Naive thymus-derived CD8-positive, alpha-beta T cell (primary cell): ENCODE results near the gene SPACA9. TPM values are rescaled to one million over a fixed set of nuclear protein-coding genes. Genes with fewer than 3 reads are reported as not detected.

Source experiments
- ATAC-seq, 2 donors: fragments of 150-1000 bp; cut with Tn5 transposase in 1 of 2; sonication (Bioruptor Pico), chemical (Tn5 transposase) in 1 of 2; 1 replicate in 1 of 2; 2 replicates in 1 of 2; pipeline ENCODE4 v1.10.0; 2021; ENCODE audit warnings: mild to moderate bottlenecking in 2 of 2, moderate library complexity in 2 of 2
- POLR2A ChIA-PET: fragments of 350-600 bp; sonication (Branson Sonifier 250); formaldehyde crosslinking; loops from one replicate; lab custom pipeline; 2021; ENCODE audit warnings: antibody characterized with exemption; lab: Charles Lee
- DNase-seq, 10 donors: peaks; one replicate each; pipeline versions ENCODE4 v3.0.0 to v3.0.0-alpha.2; 2020 to 2022
- H3K27ac Mint-ChIP-seq, 10 donors: one replicate each; pipeline ENCODE4 v1.8.0; 2020 to 2022; ENCODE audit warnings: mild to moderate bottlenecking in 10 of 10, mixed read lengths in 10 of 10, moderate library complexity in 4 of 10, inconsistent platforms in 1 of 10
- H3K27me3 Mint-ChIP-seq, 5 donors: one replicate each; pipeline ENCODE4 v1.8.0; 2021 to 2022; ENCODE audit warnings: mixed read lengths in 5 of 5
- H3K36me3 Mint-ChIP-seq, 3 donors: one replicate each; pipeline ENCODE4 v1.8.0; 2020 to 2022; ENCODE audit warnings: mixed read lengths in 3 of 3, mild to moderate bottlenecking in 2 of 3, inconsistent platforms in 1 of 3
- H3K4me1 Mint-ChIP-seq, 4 donors: one replicate each; pipeline ENCODE4 v1.8.0; 2021 to 2022; ENCODE audit warnings: mixed read lengths in 4 of 4
- H3K4me3 Mint-ChIP-seq, 10 donors: one replicate each; pipeline ENCODE4 v1.8.0; 2020 to 2022; ENCODE audit warnings: mild to moderate bottlenecking in 10 of 10, mixed read lengths in 10 of 10, moderate library complexity in 6 of 10, inconsistent platforms in 1 of 10
- H3K9me3 Mint-ChIP-seq, 9 donors: one replicate each; pipeline ENCODE4 v1.8.0; 2020 to 2022; ENCODE audit warnings: mixed read lengths in 9 of 9, mild to moderate bottlenecking in 3 of 9, inconsistent platforms in 1 of 9, moderate library complexity in 1 of 9
- polyA plus RNA-seq, 3 donors: library from polyadenylated mRNA; unstranded; fragments of 300-500 nt; fragmentation: Illumina TruSeq; gene quantifications; one replicate each; pipeline ENCODE4 v1.2.3, GENCODE V29; 2021
- total RNA-seq, 8 experiments: library from RNA in 2 of 8; stranded (reverse) in 2 of 8; gene quantifications; one replicate each; pipeline ENCODE4 v1.2.3 and lab custom pipeline; 2021 to 2026

Gene SPACA9
- total and polyA plus RNA-seq, 5 experiments from 2014 or later: 1.9 to 3.1 (median 2.3) TPM

- H3K27ac Mint-ChIP-seq: peak overlapping the region in 9 of 10 donors; percentile 26 to 88 (median 79)
- H3K4me1 Mint-ChIP-seq: peaks cover 3 to 25% (median 17%) of the 10 kb centered on the region in 4 donors
- H3K4me3 Mint-ChIP-seq: peak overlapping the region in 9 of 10 donors; percentile 36 to 71 (median 49)
- POLR2A ChIA-PET: no interaction called here
- no peaks in the 10 kb centered on the region for H3K36me3 Mint-ChIP-seq
- no peaks in the 10 kb centered on the region for H3K9me3 Mint-ChIP-seq
- DNase-seq (peak in 2 of 10 donors; percentile 1 to 23), ATAC-seq (peak; percentile 45 to 56)
- peaks cover 0 to 2% (median 0%) of the 10 kb centered on the region in 5 donors for H3K27me3 Mint-ChIP-seq
Observed at GRCh38 chr9:132849185-132849706, 29.5 kb upstream of the SPACA9 start.

GRCh38 chr9:132853482-132853881 lies 25.2 kb upstream of the SPACA9 start:
- H3K4me1 Mint-ChIP-seq: peaks cover 9 to 28% (median 20%) of the 10 kb centered on the region in 4 donors
- H3K4me3 Mint-ChIP-seq: no peak overlapping the region
- H3K36me3 Mint-ChIP-seq: no peaks in the 10 kb centered on the region
- peaks cover 0 to 12% (median 2%) of the 10 kb centered on the region in 5 donors for H3K27me3 Mint-ChIP-seq
- POLR2A ChIA-PET: no interaction called here
- H3K9me3 Mint-ChIP-seq: no peaks in the 10 kb centered on the region
- no peak overlapping the region for H3K27ac Mint-ChIP-seq
- ATAC-seq (no peak), DNase-seq (no peak)

DNA sequence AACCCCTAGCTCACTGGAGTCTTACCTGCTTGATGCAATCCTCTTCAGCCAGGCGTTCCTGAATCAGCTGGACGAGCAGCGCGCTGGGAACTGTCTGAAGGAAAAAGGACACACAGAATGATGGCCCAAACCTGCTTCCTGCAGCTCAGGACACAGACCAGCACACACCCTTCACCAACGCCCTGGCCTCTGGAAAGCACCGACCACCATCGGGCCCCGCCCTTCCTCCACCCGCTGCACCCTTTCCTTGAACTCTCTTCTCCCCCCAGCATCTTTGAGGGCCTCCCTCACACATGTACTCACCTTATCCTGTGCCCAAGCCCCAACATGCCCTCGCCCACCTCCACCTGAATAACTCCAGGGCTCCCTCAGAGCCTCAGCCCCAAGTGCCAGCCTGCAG lies 23.9 kb upstream of the SPACA9 start:
- POLR2A ChIA-PET: no interaction called here
- Mint-ChIP-seq H3K36me3 (no peaks in the 10 kb centered on the region), H3K4me3 (no peak overlapping the region), H3K9me3 (no peaks in the 10 kb centered on the region), H3K27ac (peak overlapping the region in 1 of 10 donors; percentile 38), H3K27me3 (peaks cover 0 to 22% (median 2%) of the 10 kb centered on the region in 5 donors), H3K4me1 (peaks cover 7 to 21% (median 14%) of the 10 kb centered on the region in 4 donors)
- DNase-seq (no peak), ATAC-seq (no peak)

GRCh38 chr9:132855904-132856303 lies 22.8 kb upstream of the SPACA9 start:
- peaks cover 0 to 22% (median 2%) of the 10 kb centered on the region in 5 donors for H3K27me3 Mint-ChIP-seq
- no peaks in the 10 kb centered on the region for H3K9me3 Mint-ChIP-seq
- peaks cover 5 to 15% (median 10%) of the 10 kb centered on the region in 4 donors for H3K4me1 Mint-ChIP-seq
- no peak for DNase-seq
- ATAC-seq: no peak
- no peaks in the 10 kb centered on the region for H3K36me3 Mint-ChIP-seq
- H3K4me3 Mint-ChIP-seq: no peak overlapping the region
- H3K27ac Mint-ChIP-seq: no peak overlapping the region
- POLR2A ChIA-PET: no interaction called here

- Mint-ChIP-seq H3K9me3 (no peaks in the 10 kb centered on the region), H3K36me3 (no peaks in the 10 kb centered on the region), H3K27ac (peak overlapping the region in 1 of 10 donors; percentile 74), H3K4me1 (peaks cover 0 to 7% (median 6%) of the 10 kb centered on the region in 4 donors), H3K4me3 (no peak overlapping the region), H3K27me3 (peaks cover 0 to 22% (median 1%) of the 10 kb centered on the region in 5 donors)
- POLR2A ChIA-PET: no interaction called here
- ATAC-seq (no peak), DNase-seq (no peak)
Observed at GRCh38 chr9:132857031-132857430, 21.7 kb upstream of the SPACA9 start.

GRCh38 chr9:132857616-132858342 lies 20.9 kb upstream of the SPACA9 start:
- ATAC-seq (no peak), DNase-seq (no peak)
- Mint-ChIP-seq H3K27me3 (peaks cover 0 to 22% (median 1%) of the 10 kb centered on the region in 5 donors), H3K4me3 (no peak overlapping the region), H3K36me3 (no peaks in the 10 kb centered on the region), H3K4me1 (peaks cover 6 to 13% (median 9%) of the 10 kb centered on the region in 4 donors), H3K27ac (no peak overlapping the region), H3K9me3 (no peaks in the 10 kb centered on the region)
- POLR2A ChIA-PET: no interaction called here

GRCh38 chr9:132858751-132859150 lies 19.9 kb upstream of the SPACA9 start:
- ATAC-seq: no peak
- H3K27ac Mint-ChIP-seq: no peak overlapping the region
- H3K27me3 Mint-ChIP-seq: peaks cover 0 to 22% (median 1%) of the 10 kb centered on the region in 5 donors

DNA sequence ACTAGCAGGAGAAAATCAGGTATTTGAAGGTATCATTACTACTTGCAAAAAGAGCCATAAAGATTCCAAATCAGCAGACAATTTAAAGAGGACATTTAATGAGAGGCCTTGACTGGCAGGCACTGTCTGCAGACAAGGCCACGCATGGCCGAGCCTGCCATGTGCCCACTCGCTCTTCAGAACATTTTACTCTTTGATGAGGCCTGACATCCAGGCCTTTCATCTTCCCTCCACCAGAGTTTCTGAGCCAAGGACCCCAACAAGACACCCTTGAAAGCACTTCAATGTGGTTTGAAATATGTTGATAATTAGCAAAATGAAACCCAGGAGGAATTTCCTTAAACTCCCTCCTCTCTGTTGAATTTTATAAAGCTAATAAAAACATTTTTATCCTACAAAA lies 17.0 kb upstream of the SPACA9 start:
- no peak overlapping the region for H3K4me3 Mint-ChIP-seq
- POLR2A ChIA-PET: interaction anchor here (0.5 kb wide), 1 partner anchor 11 kb away, joined by 4 read pairs; no protein-coding TSS in a partner anchor
- no peaks in the 10 kb centered on the region for H3K9me3 Mint-ChIP-seq

More at GRCh38 chr9:132858751-132859150, 19.9 kb upstream of the SPACA9 start:
- no peaks in the 10 kb centered on the region for H3K36me3 Mint-ChIP-seq
- POLR2A ChIA-PET: no interaction called here
- no peaks in the 10 kb centered on the region for H3K9me3 Mint-ChIP-seq
- H3K4me1 Mint-ChIP-seq: peaks cover 6 to 14% (median 9%) of the 10 kb centered on the region in 4 donors
- no peak overlapping the region for H3K4me3 Mint-ChIP-seq
- no peak for DNase-seq

GRCh38 chr9:132862533-132862932 lies 16.2 kb upstream of the SPACA9 start:
- Mint-ChIP-seq H3K36me3 (no peaks in the 10 kb centered on the region), H3K9me3 (no peaks in the 10 kb centered on the region), H3K4me1 (peaks cover 0 to 7% (median 6%) of the 10 kb centered on the region in 4 donors), H3K4me3 (peak overlapping the region in 1 of 10 donors; percentile 41), H3K27me3 (peaks cover 0 to 13% (median 0%) of the 10 kb centered on the region in 5 donors), H3K27ac (peak overlapping the region in 2 of 10 donors; percentile 33 to 52)
- DNase-seq (no peak), ATAC-seq (no peak)
- POLR2A ChIA-PET: interaction anchor here (0.5 to 0.7 kb wide), 2 partner anchors 12 to 213 kb away, joined by 3 to 4 read pairs; no protein-coding TSS in a partner anchor

More for the DNA sequence above, 17.0 kb upstream of the SPACA9 start:
- Mint-ChIP-seq H3K27ac (peak overlapping the region in 2 of 10 donors; percentile 13 to 68), H3K27me3 (peaks cover 0 to 16% (median 0%) of the 10 kb centered on the region in 5 donors), H3K4me1 (peaks cover 0 to 7% (median 6%) of the 10 kb centered on the region in 4 donors), H3K36me3 (no peaks in the 10 kb centered on the region)
- ATAC-seq: no peak
- DNase-seq: no peak

GRCh38 chr9:132863096-132863495 lies 15.6 kb upstream of the SPACA9 start:
- peaks cover 0 to 7% (median 6%) of the 10 kb centered on the region in 4 donors for H3K4me1 Mint-ChIP-seq
- POLR2A ChIA-PET: no interaction called here
- no peaks in the 10 kb centered on the region for H3K9me3 Mint-ChIP-seq
- ATAC-seq (no peak), DNase-seq (no peak)
- H3K36me3 Mint-ChIP-seq: no peaks in the 10 kb centered on the region
- H3K27ac Mint-ChIP-seq: no peak overlapping the region
- peaks cover 0 to 12% (median 0%) of the 10 kb centered on the region in 5 donors for H3K27me3 Mint-ChIP-seq
- H3K4me3 Mint-ChIP-seq: no peak overlapping the region

DNA sequence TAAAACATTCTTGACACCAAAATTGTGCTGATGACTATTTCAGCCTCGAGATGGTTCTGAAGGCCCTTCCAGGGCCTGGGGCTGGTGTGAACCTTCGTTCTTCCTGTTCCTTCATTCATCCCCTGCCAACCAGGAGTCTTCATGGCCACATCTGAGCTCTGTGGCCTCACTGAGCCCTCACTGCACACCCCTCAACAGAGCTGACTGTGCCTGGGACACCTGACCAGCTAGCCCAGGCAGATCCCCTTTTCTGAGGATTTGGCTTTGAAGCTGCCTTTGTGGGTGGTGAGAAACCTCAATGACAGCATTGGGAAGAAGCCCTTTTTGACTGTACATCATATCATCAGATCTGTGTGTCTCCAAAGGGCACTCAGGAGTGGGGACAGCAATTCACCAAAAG lies 14.4 kb upstream of the SPACA9 start:
- Mint-ChIP-seq H3K36me3 (no peaks in the 10 kb centered on the region), H3K27ac (no peak overlapping the region), H3K27me3 (peaks cover 0 to 2% (median 0%) of the 10 kb centered on the region in 5 donors), H3K4me3 (no peak overlapping the region), H3K9me3 (no peaks in the 10 kb centered on the region), H3K4me1 (peaks cover 0 to 7% (median 6%) of the 10 kb centered on the region in 4 donors)
- POLR2A ChIA-PET: no interaction called here
- DNase-seq (no peak), ATAC-seq (no peak)

DNA sequence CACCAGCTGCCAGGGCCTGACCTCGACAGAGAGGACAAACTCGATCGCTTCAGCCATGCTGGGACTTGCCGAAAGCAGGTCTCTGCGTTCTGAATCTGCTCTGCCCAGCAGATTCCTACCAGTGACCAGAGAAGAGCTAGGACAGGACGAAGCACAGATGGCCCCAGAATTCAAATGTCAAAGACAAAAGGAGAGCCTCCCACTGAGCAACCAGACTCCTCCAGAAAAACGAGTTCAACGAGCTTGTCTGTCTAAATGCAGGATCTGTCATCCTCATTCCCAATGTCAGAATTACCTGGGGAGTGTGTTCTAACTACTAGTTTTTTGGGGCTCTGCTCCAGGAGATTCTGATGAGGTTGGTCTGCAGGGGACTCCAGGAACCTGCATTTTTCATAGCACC lies 14.0 kb upstream of the SPACA9 start:
- Mint-ChIP-seq H3K9me3 (no peaks in the 10 kb centered on the region), H3K4me3 (no peak overlapping the region), H3K27me3 (no peaks in the 10 kb centered on the region), H3K4me1 (peaks cover 0 to 7% (median 7%) of the 10 kb centered on the region in 4 donors), H3K27ac (no peak overlapping the region), H3K36me3 (no peaks in the 10 kb centered on the region)
- POLR2A ChIA-PET: no interaction called here
- ATAC-seq (no peak), DNase-seq (no peak)

DNA sequence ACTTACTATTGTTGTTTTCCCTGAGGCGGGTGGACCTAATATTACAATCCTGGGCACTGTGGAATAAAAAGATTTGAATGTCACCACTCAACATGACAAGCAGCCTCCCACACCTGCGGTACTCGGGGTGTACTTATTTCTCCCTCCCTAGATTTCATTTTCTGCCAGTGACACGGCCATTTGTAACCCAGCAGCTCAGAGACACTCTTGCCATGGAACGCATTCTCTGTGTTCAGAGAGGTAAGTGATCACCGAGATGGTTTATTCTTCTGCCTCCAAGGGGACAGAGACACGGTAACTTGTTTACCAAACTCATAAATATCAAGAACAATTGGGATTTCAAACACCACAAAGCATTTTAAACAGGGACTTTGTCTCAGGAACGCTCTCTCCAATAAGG lies 11.8 kb upstream of the SPACA9 start:
- DNase-seq (no peak), ATAC-seq (no peak)
- no peak overlapping the region for H3K27ac Mint-ChIP-seq
- H3K4me3 Mint-ChIP-seq: no peak overlapping the region
- H3K27me3 Mint-ChIP-seq: no peaks in the 10 kb centered on the region
- no peaks in the 10 kb centered on the region for H3K36me3 Mint-ChIP-seq
- peaks cover 0 to 7% (median 7%) of the 10 kb centered on the region in 4 donors for H3K4me1 Mint-ChIP-seq
- POLR2A ChIA-PET: no interaction called here
- no peaks in the 10 kb centered on the region for H3K9me3 Mint-ChIP-seq
